Parathyroid adenoma (tissue), 2 donors: Measurements from ENCODE around the gene ASH1L.

Source experiments
- H2AFZ ChIP-seq: fragments of 300-600 bp; sonication (generic); one replicate; pipeline ENCODE4 v1.7.0; 2017; ENCODE audit warnings: antibody characterized with exemption, mild to moderate bottlenecking
- H3K27ac ChIP-seq: fragments of 300-600 bp; sonication (generic); one replicate; pipeline ENCODE4 v1.7.0; 2017
- H3K27me3 ChIP-seq: fragments of 300-600 bp; sonication (generic); one replicate; pipeline ENCODE4 v1.7.0; 2017; ENCODE audit warnings: low read length; ENCODE audit not compliant: control insufficient read depth, insufficient read depth
- H3K36me3 ChIP-seq: fragments of 300-600 bp; sonication (generic); one replicate; pipeline ENCODE4 v1.7.0; 2017; ENCODE audit warnings: low read length; ENCODE audit not compliant: control insufficient read depth, insufficient read depth
- H3K4me1 ChIP-seq: fragments of 300-600 bp; sonication (generic); one replicate; pipeline ENCODE4 v1.7.0; 2017; ENCODE audit warnings: control low read depth
- H3K4me2 ChIP-seq: fragments of 300-600 bp; sonication (generic); one replicate; pipeline ENCODE4 v1.7.0; 2017; ENCODE audit warnings: low read length
- H3K4me3 ChIP-seq: fragments of 300-600 bp; sonication (generic); one replicate; pipeline ENCODE4 v1.7.0; 2017; ENCODE audit warnings: low read depth, low read length
- H3K79me2 ChIP-seq: fragments of 300-600 bp; sonication (generic); one replicate; pipeline ENCODE4 v1.7.0; 2017; ENCODE audit warnings: control low read depth
- H3K9ac ChIP-seq: fragments of 300-600 bp; sonication (generic); one replicate; pipeline ENCODE4 v1.7.0; 2017; ENCODE audit warnings: mild to moderate bottlenecking
- H3K9me3 ChIP-seq: fragments of 300-600 bp; sonication (generic); one replicate; pipeline ENCODE4 v1.7.0; 2017; ENCODE audit warnings: low read length; ENCODE audit not compliant: control insufficient read depth
- TF ChIP-seq, protein P1 (sequence below): fragments of 300-600 bp; sonication (generic); IDR thresholded peaks from one replicate; pipeline ENCODE4 v1.7.0; 2017; ENCODE audit warnings: antibody characterized with exemption, mild to moderate bottlenecking
- donor health status: primary hyperparathyroidism.

Gene ASH1L

GRCh38 chr1:155548706-155549105, 13.9 kb downstream of the ASH1L start:
- Histone ChIP-seq H2AFZ (no peak overlapping the region), H3K4me2 (no peak overlapping the region), H3K36me3 (no peaks in the 10 kb centered on the region), H3K27me3 (no peaks in the 10 kb centered on the region), H3K27ac (no peak overlapping the region), H3K4me3 (no peak overlapping the region), H3K9me3 (no peaks in the 10 kb centered on the region), H3K4me1 (no peaks in the 10 kb centered on the region), H3K79me2 (peaks cover 35% of the 10 kb centered on the region), H3K9ac (no peak overlapping the region)
- TF ChIP-seq, protein P1, sequence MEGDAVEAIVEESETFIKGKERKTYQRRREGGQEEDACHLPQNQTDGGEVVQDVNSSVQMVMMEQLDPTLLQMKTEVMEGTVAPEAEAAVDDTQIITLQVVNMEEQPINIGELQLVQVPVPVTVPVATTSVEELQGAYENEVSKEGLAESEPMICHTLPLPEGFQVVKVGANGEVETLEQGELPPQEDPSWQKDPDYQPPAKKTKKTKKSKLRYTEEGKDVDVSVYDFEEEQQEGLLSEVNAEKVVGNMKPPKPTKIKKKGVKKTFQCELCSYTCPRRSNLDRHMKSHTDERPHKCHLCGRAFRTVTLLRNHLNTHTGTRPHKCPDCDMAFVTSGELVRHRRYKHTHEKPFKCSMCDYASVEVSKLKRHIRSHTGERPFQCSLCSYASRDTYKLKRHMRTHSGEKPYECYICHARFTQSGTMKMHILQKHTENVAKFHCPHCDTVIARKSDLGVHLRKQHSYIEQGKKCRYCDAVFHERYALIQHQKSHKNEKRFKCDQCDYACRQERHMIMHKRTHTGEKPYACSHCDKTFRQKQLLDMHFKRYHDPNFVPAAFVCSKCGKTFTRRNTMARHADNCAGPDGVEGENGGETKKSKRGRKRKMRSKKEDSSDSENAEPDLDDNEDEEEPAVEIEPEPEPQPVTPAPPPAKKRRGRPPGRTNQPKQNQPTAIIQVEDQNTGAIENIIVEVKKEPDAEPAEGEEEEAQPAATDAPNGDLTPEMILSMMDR = no peak

DNA sequence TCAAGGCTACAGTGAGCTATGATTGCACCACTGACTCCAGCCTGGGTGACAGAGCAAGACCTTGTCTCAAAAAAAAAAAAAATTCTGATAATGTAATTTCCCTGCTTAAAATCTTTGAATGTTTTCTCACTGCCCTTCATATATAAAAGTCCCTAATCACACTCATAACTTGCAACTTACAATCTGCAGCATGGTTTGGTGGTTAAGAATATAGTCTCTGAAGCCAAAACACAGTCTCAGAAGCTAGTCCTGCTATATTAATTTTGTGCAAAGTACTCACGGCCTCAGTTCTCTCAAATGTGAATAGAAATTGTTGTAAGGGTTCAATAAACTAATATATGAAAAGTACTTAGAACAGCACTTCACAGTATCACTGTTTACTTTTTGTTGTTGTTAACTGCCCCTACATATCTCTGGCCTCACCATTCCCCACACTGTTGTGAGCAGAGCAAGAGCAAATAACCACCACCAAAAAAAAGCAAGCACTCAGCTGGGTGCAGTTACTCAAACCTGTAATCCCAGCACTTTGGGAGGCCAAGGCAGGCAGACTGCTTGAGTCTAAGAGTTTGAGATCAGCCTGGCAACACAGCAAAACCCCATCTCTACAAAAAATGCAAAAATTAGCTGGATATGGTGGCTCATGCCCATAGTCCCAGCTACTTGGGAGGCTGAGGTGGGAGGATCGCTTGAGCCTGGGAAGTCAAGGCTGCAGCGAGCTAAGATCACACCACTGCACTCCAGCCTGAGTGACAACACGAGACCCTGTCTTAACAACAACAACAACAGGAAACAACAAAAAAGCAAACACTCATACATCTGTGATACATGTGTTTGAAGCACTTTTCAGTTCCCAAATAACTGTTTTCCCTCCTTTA, 22.4 kb downstream of the ASH1L start:
- Histone ChIP-seq H3K27me3 (no peaks in the 10 kb centered on the region), H3K4me1 (no peaks in the 10 kb centered on the region), H3K9ac (no peak overlapping the region), H2AFZ (no peak overlapping the region), H3K9me3 (no peaks in the 10 kb centered on the region), H3K36me3 (no peaks in the 10 kb centered on the region), H3K27ac (no peak overlapping the region), H3K4me3 (no peak overlapping the region), H3K4me2 (no peak overlapping the region), H3K79me2 (peaks cover 17% of the 10 kb centered on the region)
- TF ChIP-seq, protein P1 = no peak

- Histone ChIP-seq H2AFZ (no peak overlapping the region), H3K27ac (no peak overlapping the region), H3K4me1 (no peaks in the 10 kb centered on the region), H3K27me3 (no peaks in the 10 kb centered on the region), H3K36me3 (no peaks in the 10 kb centered on the region), H3K79me2 (peaks cover 19% of the 10 kb centered on the region), H3K4me3 (no peak overlapping the region), H3K4me2 (no peak overlapping the region), H3K9ac (no peak overlapping the region), H3K9me3 (no peaks in the 10 kb centered on the region)
- TF ChIP-seq, protein P1 = no peak
Observed at GRCh38 chr1:155537193-155537592, 25.4 kb downstream of the ASH1L start.

- H3K9me3 ChIP-seq = no peaks in the 10 kb centered on the region
- no peak overlapping the region for H2AFZ ChIP-seq
- H3K4me2 ChIP-seq = no peak overlapping the region
- H3K27ac ChIP-seq = no peak overlapping the region
- H3K4me1 ChIP-seq = no peaks in the 10 kb centered on the region
- no peak overlapping the region for H3K4me3 ChIP-seq
- no peaks in the 10 kb centered on the region for H3K36me3 ChIP-seq
- H3K27me3 ChIP-seq = no peaks in the 10 kb centered on the region
- TF ChIP-seq, protein P1 = no peak
- H3K9ac ChIP-seq = no peak overlapping the region
- H3K79me2 ChIP-seq = peaks cover 18% of the 10 kb centered on the region
Observed at GRCh38 chr1:155531624-155532023, 31.0 kb downstream of the ASH1L start.

DNA sequence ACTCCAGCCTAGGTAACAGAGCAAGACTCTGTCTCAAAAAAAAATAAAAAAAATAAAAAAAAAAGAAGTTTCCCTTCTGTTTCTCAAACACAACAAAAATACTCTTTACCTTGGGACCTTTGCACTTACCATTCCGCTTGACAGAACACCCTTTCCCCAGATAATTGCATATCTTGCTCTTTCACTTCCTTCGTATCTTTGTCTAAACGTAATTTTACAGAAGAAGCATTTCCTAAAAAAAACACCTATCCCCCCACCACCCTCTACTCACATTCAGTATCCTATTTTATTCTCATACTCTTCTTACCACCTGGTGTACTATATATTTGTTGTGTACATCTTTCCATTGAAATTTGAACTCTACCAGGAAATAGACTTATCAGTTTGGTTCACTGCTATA, 32.7 kb downstream of the ASH1L start:
- Histone ChIP-seq H3K27ac (no peak overlapping the region), H2AFZ (no peak overlapping the region), H3K4me3 (no peak overlapping the region), H3K4me2 (no peak overlapping the region), H3K27me3 (no peaks in the 10 kb centered on the region), H3K79me2 (peaks cover 14% of the 10 kb centered on the region), H3K36me3 (no peaks in the 10 kb centered on the region), H3K9me3 (no peaks in the 10 kb centered on the region), H3K4me1 (no peaks in the 10 kb centered on the region), H3K9ac (no peak overlapping the region)
- TF ChIP-seq, protein P1 = no peak
